SK-N-SH (cell line): Measurements from ENCODE around the gene RGL4.

Experiments used
- CTCF ChIP-seq: fragments of 200-600 bp; sonication (generic); IDR thresholded peaks from 2 replicates; pipeline ENCODE4 v1.6.1; 2017; ENCODE audit warnings: antibody characterized with exemption, mild to moderate bottlenecking, moderate library complexity
- EP300 ChIP-seq, 2 experiments: IDR thresholded peaks; 2 replicates each; pipeline versions ENCODE4 v1.4.0 to v1.6.1; 2012; ENCODE audit warnings: borderline replicate concordance in 1 of 2, low read depth in 1 of 2, low read length in 1 of 2
- POLR2AphosphoS5 ChIP-seq: IDR thresholded peaks from 2 replicates; pipeline ENCODE4 v1.6.1; 2012; ENCODE audit warnings: low read depth, low read length
- SMC3 ChIP-seq: IDR thresholded peaks from 2 replicates; pipeline ENCODE4 v1.6.1; 2012; ENCODE audit warnings: low read depth, low read length, improper control_type of control experiment

GRCh38 chr22:23689414-23689813 lies 1.4 kb upstream of the RGL4 start:
- TF ChIP-seq SMC3, result no peak
- TF ChIP-seq CTCF, result no peak
- TF ChIP-seq POLR2AphosphoS5, result no peak
- no peak for TF ChIP-seq EP300 (IDR thresholded peaks at IDR 0.05; ENCODE audit: borderline replicate concordance in 1 of 2, low read depth in 1 of 2, low read length in 1 of 2)
